ENCODE measurements around the gene ZNF792.

GRCh38 chr19:34994286-34994642, 30.2 kb upstream of the ZNF792 start:
- TF ChIP-seq POLR2A (IDR thresholded peaks at IDR 0.05) = no peak
- TF ChIP-seq, protein P1, sequence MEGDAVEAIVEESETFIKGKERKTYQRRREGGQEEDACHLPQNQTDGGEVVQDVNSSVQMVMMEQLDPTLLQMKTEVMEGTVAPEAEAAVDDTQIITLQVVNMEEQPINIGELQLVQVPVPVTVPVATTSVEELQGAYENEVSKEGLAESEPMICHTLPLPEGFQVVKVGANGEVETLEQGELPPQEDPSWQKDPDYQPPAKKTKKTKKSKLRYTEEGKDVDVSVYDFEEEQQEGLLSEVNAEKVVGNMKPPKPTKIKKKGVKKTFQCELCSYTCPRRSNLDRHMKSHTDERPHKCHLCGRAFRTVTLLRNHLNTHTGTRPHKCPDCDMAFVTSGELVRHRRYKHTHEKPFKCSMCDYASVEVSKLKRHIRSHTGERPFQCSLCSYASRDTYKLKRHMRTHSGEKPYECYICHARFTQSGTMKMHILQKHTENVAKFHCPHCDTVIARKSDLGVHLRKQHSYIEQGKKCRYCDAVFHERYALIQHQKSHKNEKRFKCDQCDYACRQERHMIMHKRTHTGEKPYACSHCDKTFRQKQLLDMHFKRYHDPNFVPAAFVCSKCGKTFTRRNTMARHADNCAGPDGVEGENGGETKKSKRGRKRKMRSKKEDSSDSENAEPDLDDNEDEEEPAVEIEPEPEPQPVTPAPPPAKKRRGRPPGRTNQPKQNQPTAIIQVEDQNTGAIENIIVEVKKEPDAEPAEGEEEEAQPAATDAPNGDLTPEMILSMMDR (IDR thresholded peaks at IDR 0.05) = no peak
